GM12891 (cell line): ENCODE results near the gene DNM3.

ENCODE experiments used
- PAX5 ChIP-seq: IDR thresholded peaks from 2 replicates; pipeline ENCODE4 v1.6.1; 2011; ENCODE audit warnings: low read length, moderate library complexity, mild to moderate bottlenecking; ENCODE audit not compliant: insufficient read depth, severe bottlenecking
- POLR2A ChIP-seq: IDR thresholded peaks from 2 replicates; pipeline ENCODE4 v1.6.1; 2011; ENCODE audit warnings: low read depth, low read length, control low read depth
- TAF1 ChIP-seq: IDR thresholded peaks from 2 replicates; pipeline ENCODE4 v1.6.1; 2011; ENCODE audit warnings: low read depth, low read length, control low read depth

- TF ChIP-seq POLR2A (no peak), TAF1 (no peak), PAX5 (no peak)
These were observed 303.9 kb downstream of the DNM3 start for GRCh38 chr1:172145231-172145651.
